WTC11 (cell line): ENCODE measurements around the gene ABCA1.

Experiments
- ATF6 ChIP-seq: sonication (generic); formaldehyde crosslinking; IDR thresholded peaks from 2 replicates; pipeline ENCODE4 v1.8.1; 2023; ENCODE audit warnings: mild to moderate bottlenecking, missing genetic modification reagents
- ETV6 ChIP-seq: sonication (generic); formaldehyde crosslinking; IDR thresholded peaks from 2 replicates; pipeline ENCODE4 v1.8.1; 2022; ENCODE audit warnings: mild to moderate bottlenecking, missing genetic modification reagents
- KAT7 ChIP-seq: sonication (generic); formaldehyde crosslinking; IDR thresholded peaks from 2 replicates; pipeline ENCODE4 v1.8.1; 2023; ENCODE audit warnings: missing genetic modification reagents, mild to moderate bottlenecking, borderline replicate concordance
- MLX ChIP-seq: sonication (generic); formaldehyde crosslinking; IDR thresholded peaks from 2 replicates; pipeline ENCODE4 v1.8.1; 2023; ENCODE audit warnings: mild to moderate bottlenecking, missing genetic modification reagents, moderate library complexity
- ZSCAN18 ChIP-seq: fragments of 250-450 bp; sonication (Bioruptor Pico); IDR thresholded peaks from 2 replicates; pipeline ENCODE4 v2.1.2; 2022; ENCODE audit warnings: mild to moderate bottlenecking, moderate library complexity
- TF ChIP-seq, protein P1 (sequence below): fragments of 200-600 bp; IDR thresholded peaks from 2 replicates; pipeline ENCODE4 v1.8.0; 2022; ENCODE audit warnings: antibody characterized with exemption

- TF ChIP-seq, protein P1, sequence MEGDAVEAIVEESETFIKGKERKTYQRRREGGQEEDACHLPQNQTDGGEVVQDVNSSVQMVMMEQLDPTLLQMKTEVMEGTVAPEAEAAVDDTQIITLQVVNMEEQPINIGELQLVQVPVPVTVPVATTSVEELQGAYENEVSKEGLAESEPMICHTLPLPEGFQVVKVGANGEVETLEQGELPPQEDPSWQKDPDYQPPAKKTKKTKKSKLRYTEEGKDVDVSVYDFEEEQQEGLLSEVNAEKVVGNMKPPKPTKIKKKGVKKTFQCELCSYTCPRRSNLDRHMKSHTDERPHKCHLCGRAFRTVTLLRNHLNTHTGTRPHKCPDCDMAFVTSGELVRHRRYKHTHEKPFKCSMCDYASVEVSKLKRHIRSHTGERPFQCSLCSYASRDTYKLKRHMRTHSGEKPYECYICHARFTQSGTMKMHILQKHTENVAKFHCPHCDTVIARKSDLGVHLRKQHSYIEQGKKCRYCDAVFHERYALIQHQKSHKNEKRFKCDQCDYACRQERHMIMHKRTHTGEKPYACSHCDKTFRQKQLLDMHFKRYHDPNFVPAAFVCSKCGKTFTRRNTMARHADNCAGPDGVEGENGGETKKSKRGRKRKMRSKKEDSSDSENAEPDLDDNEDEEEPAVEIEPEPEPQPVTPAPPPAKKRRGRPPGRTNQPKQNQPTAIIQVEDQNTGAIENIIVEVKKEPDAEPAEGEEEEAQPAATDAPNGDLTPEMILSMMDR: no peak
- TF ChIP-seq ZSCAN18 (no peak), ETV6 (CRISPR knock-in tag) (no peak), ATF6 (CRISPR knock-in tag) (no peak), KAT7 (no peak), MLX (CRISPR knock-in tag) (no peak)
Measured at GRCh38 chr9:104740621-104741020, 187.3 kb downstream of the ABCA1 start.
